Measurements from ENCODE around the gene PTGIS.

Gene PTGIS

GRCh38 chr20:49505518-49505917, 62.4 kb downstream of the PTGIS start:
- H3K4me3 ChIP-seq (ENCODE audit: low read depth, low read length): no peak overlapping the region
- DNase-seq (ENCODE audit: low read depth): no peak
- TF ChIP-seq CTCF (IDR thresholded peaks at IDR 0.05; ENCODE audit: control insufficient read depth, extremely low read depth, insufficient read depth): no peak

DNA sequence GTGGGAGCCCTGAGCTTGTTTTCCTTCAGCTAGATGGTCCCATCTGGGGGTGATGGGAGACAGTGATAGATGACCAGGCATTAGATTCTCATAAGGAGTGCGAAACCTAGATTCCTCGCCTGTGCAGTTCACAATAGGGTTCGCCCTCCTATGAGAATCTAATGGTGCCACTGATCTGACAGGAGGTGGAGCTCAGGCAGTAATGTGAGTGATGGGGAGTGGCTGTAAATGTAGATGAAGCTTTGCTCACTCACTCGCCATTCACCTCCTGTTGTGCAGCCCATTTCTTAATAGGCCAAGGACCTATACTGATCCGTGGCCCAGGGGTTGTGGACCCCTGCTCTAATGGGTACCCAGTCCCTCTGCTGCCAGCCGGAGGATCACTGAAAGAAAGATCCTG, 64.8 kb downstream of the PTGIS start:
- DNase-seq (ENCODE audit: low read depth): no peak
- no peak overlapping the region for H3K4me3 ChIP-seq (ENCODE audit: low read depth, low read length)
- TF ChIP-seq CTCF (IDR thresholded peaks at IDR 0.05; ENCODE audit: control insufficient read depth, extremely low read depth, insufficient read depth): no peak

GRCh38 chr20:49501917-49502316, 66.0 kb downstream of the PTGIS start:
- no peak for TF ChIP-seq CTCF (IDR thresholded peaks at IDR 0.05; ENCODE audit: control insufficient read depth, extremely low read depth, insufficient read depth)
- no peak for DNase-seq (ENCODE audit: low read depth)
- no peak overlapping the region for H3K4me3 ChIP-seq (ENCODE audit: low read depth, low read length)

DNA sequence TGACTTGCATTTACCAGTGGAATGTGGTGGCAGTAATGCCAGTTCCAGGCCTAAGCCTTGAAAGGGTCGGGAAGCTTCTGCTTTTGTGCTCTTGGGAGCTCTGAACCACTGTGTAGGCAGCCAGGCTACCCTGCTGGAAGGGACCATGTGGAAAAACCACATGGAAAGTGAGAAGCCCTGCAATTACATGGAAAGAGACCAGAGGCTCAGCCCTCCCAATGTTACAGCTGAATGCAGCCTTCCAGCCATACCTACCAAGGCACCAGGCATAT, 70.6 kb downstream of the PTGIS start:
- no peak for DNase-seq (ENCODE audit: low read depth)
- TF ChIP-seq CTCF (IDR thresholded peaks at IDR 0.05; ENCODE audit: control insufficient read depth, extremely low read depth, insufficient read depth): no peak
- no peak overlapping the region for H3K4me3 ChIP-seq (ENCODE audit: low read depth, low read length)

DNA sequence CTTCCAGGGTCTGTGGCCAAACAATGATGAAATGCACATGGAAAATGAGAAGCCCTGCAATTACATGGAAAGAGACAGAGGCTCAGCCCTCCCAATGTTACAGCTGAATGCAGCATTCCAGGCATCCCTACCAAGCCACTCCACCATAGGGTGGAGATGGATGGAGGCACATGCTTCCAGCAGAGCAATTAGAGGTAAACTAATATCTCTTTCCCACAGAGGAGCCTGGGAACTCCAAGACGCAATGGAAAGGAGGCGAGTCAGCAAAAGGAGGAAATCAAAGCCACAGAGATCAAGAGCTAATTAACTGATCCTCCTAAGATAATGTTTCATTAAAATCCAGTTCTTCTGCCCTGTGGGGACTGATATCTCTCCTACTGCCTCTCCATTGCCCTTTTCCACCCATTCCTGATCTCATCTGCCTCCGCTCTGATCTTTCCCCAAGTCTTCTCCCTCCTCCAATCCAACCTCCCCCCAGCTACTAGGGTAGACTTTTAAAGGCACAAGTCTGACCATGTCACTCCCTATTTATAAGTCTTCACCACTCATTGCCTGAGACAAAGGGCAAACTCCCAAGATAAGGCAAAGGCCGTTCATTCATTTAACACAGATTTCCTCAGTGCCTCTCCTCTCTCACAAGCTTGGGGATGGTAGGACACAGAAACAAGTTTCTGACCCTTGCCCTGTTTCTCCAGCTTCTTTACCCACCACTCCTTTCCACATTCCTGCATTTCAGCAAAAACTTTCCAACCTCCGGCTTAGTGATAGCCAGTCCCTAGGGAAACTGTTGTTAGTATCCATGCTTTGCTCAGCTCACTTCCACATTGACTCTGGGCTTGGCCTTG, 71.2 kb downstream of the PTGIS start:
- no peak overlapping the region for H3K4me3 ChIP-seq (ENCODE audit: low read depth, low read length)
- no peak for TF ChIP-seq CTCF (IDR thresholded peaks at IDR 0.05; ENCODE audit: control insufficient read depth, extremely low read depth, insufficient read depth)
- DNase-seq (ENCODE audit: low read depth): no peak

DNA sequence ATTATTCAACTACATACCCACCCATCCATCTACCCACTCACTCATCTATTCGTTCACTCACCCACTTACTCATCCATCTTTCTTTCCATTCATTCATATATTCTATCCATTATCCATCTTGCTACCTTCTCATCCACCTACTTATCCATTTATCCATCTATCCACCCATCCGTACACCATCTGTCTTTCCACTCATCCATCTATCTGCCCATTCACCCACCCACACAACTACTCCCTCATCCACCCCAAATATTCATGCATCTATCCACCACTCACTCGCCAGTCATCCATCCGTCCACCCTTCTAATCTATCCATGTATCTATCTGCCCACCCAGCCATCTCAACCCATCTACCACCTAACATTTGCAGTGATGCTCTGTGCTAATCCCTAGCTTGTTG, 71.9 kb downstream of the PTGIS start:
- DNase-seq (ENCODE audit: low read depth): no peak
- H3K4me3 ChIP-seq (ENCODE audit: low read depth, low read length): no peak overlapping the region
- TF ChIP-seq CTCF (IDR thresholded peaks at IDR 0.05; ENCODE audit: control insufficient read depth, extremely low read depth, insufficient read depth): no peak

GRCh38 chr20:49490689-49491088, 77.2 kb downstream of the PTGIS start:
- no peak overlapping the region for H3K4me3 ChIP-seq (ENCODE audit: low read depth, low read length)
- no peak for TF ChIP-seq CTCF (IDR thresholded peaks at IDR 0.05; ENCODE audit: control insufficient read depth, extremely low read depth, insufficient read depth)
- no peak for DNase-seq (ENCODE audit: low read depth)
